Kidney (tissue), 14 donors: ENCODE results near the gene OSTN. TPM values are rescaled to one million over a fixed set of nuclear protein-coding genes. Genes with fewer than 3 reads are reported as not detected.

Experiments
- DNase-seq, 5 donors: peaks; one replicate each; pipeline ENCODE4 v3.0.0-alpha.2; 2013 to 2020
- FAIRE-seq: peaks from 2 replicates; lab custom pipeline; 2012; peaks lifted over from hg19 to GRCh38; lab: Jason Lieb, UNC
- H3K27ac ChIP-seq, 2 donors: one replicate each; pipeline ENCODE4 v1.7.0; 2013; ENCODE audit warnings: low read depth in 2 of 2, low read length in 2 of 2, inconsistent platforms in 1 of 2
- H3K27me3 ChIP-seq: one replicate; pipeline ENCODE4 v1.7.1; 2013; ENCODE audit warnings: low read length, inconsistent platforms; ENCODE audit not compliant: control insufficient read depth, insufficient read depth
- H3K36me3 ChIP-seq, 3 donors: one replicate each; pipeline versions ENCODE4 v1.7.0 to v1.7.1; 2013; ENCODE audit warnings: low read length in 3 of 3, control low read depth in 1 of 3, inconsistent platforms in 1 of 3; ENCODE audit not compliant: insufficient read depth in 3 of 3, control insufficient read depth in 2 of 3
- H3K4me1 ChIP-seq, 3 donors: one replicate each; pipeline versions ENCODE4 v1.7.0 to v1.7.1; 2013; ENCODE audit warnings: low read length in 3 of 3, inconsistent platforms in 1 of 3, low read depth in 1 of 3; ENCODE audit not compliant: control insufficient read depth in 2 of 3, insufficient read depth in 2 of 3
- H3K4me3 ChIP-seq, 3 donors: one replicate each; pipeline versions ENCODE4 v1.7.0 to v1.8.1; 2013; ENCODE audit warnings: low read length in 3 of 3, control low read depth in 1 of 3, inconsistent platforms in 1 of 3
- H3K9ac ChIP-seq, 3 donors: one replicate each; pipeline versions ENCODE4 v1.7.0 to v1.7.1; 2013; ENCODE audit warnings: low read length in 3 of 3, control low read depth in 1 of 3, inconsistent platforms in 1 of 3
- H3K9me3 ChIP-seq, 3 donors: one replicate each; pipeline versions ENCODE4 v1.7.0 to v1.7.1; 2013; ENCODE audit warnings: low read length in 3 of 3, control low read depth in 1 of 3, inconsistent platforms in 1 of 3; ENCODE audit not compliant: control insufficient read depth in 2 of 3, insufficient read depth in 1 of 3
- CTCF ChIP-seq: IDR thresholded peaks from 3 replicates; pipeline ENCODE4 v1.5.1; 2012; ENCODE audit warnings: mild to moderate bottlenecking, moderate library complexity, borderline replicate concordance; ENCODE audit not compliant: insufficient read depth; ENCODE audit errors: extremely low read depth
- intact Hi-C: fragments of 100-400 bp; cut with DNase I; formaldehyde crosslinking; loops from one replicate; pipeline ENCODE4 v1.11.1; 2022
- polyA plus RNA-seq: library from polyadenylated mRNA; stranded (reverse); fragments of 350-450 nt; fragmentation: Illumina TruSeq; extraction: RNeasy Lipid Tissue Mini Kit (QIAGEN cat#74804); gene quantifications from one replicate; pipeline ENCODE4 v1.2.3, GENCODE V29; 2014; ENCODE audit warnings: low read depth, low replicate concordance; ENCODE audit not compliant: insufficient read depth
- total RNA-seq: library from RNA; stranded (reverse); fragmentation: NEBNext Ultra II Directional; extraction: Animal tissue kit (Norgen Biotek cat#: 25700); gene quantifications from one replicate; pipeline ENCODE4 v1.2.1, GENCODE V29; 2021
- donor health status: control.
- donor health status: control.
- donor health status: control.
- donor health status: control.
- donor health status: control.
- donor health status: DM: yes; HTN: yes; CAD: no.
- donor health status: Normal renal cell carcinoma (clear cell type).

OSTN gene
- total and polyA plus RNA-seq, 2 donors from 2014 or later = not detected

GRCh38 chr3:191301782-191302411 is 102.9 kb downstream of the OSTN start:
- H3K36me3 ChIP-seq = no peaks in the 10 kb centered on the region
- intact Hi-C loops = no loop called here
- TF ChIP-seq CTCF = no peak

GRCh38 chr3:191302451-191302850 is 103.4 kb downstream of the OSTN start:
- Histone ChIP-seq H3K9me3 (no peaks in the 10 kb centered on the region), H3K4me1 (no peaks in the 10 kb centered on the region), H3K9ac (no peak overlapping the region), H3K27ac (no peak overlapping the region), H3K4me3 (no peak overlapping the region), H3K36me3 (no peaks in the 10 kb centered on the region), H3K27me3 (no peaks in the 10 kb centered on the region)
- intact Hi-C loops = no loop called here
- no peak for TF ChIP-seq CTCF
- DNase-seq = peak in 2 of 5 donors; percentile 12 to 26
- FAIRE-seq = no peak

More at GRCh38 chr3:191301782-191302411, 102.9 kb downstream of the OSTN start:
- FAIRE-seq = no peak
- Histone ChIP-seq H3K9ac (no peak overlapping the region), H3K4me1 (no peaks in the 10 kb centered on the region), H3K27me3 (no peaks in the 10 kb centered on the region), H3K9me3 (no peaks in the 10 kb centered on the region), H3K4me3 (no peak overlapping the region), H3K27ac (no peak overlapping the region)
- DNase-seq = no peak

GRCh38 chr3:191303596-191303995 is 104.6 kb downstream of the OSTN start:
- intact Hi-C loops = no loop called here
- DNase-seq = no peak
- no peak for TF ChIP-seq CTCF

GRCh38 chr3:191306428-191306827 is 107.4 kb downstream of the OSTN start:
- H3K27me3 ChIP-seq = no peaks in the 10 kb centered on the region
- intact Hi-C loops = no loop called here
- no peak overlapping the region for H3K9ac ChIP-seq
- H3K4me1 ChIP-seq = no peaks in the 10 kb centered on the region
- no peaks in the 10 kb centered on the region for H3K36me3 ChIP-seq
- H3K4me3 ChIP-seq = no peak overlapping the region
- FAIRE-seq (no peak), DNase-seq (no peak)
- no peak overlapping the region for H3K27ac ChIP-seq
- no peak for TF ChIP-seq CTCF
- no peaks in the 10 kb centered on the region for H3K9me3 ChIP-seq

More at GRCh38 chr3:191303596-191303995, 104.6 kb downstream of the OSTN start:
- Histone ChIP-seq H3K27me3 (no peaks in the 10 kb centered on the region), H3K4me3 (no peak overlapping the region), H3K9me3 (no peaks in the 10 kb centered on the region), H3K27ac (no peak overlapping the region), H3K4me1 (no peaks in the 10 kb centered on the region), H3K36me3 (no peaks in the 10 kb centered on the region), H3K9ac (no peak overlapping the region)
- FAIRE-seq = no peak
